Measurements from ENCODE around the gene VPS4A.
"Not testable (repeated sequence)": the region's sequence is repeated elsewhere in the genome, so short reads cannot be mapped to it uniquely, and the experiment has no call there.

Gene VPS4A

GRCh38 chr16:69328854-69329316 lies 17.7 kb downstream of the VPS4A start:
- DNase-seq: peak; percentile 30

GRCh38 chr16:69329369-69330285 lies 18.5 kb downstream of the VPS4A start:
- DNase-seq: peak; percentile 55

GRCh38 chr16:69330286-69331109 lies 19.3 kb downstream of the VPS4A start, which contains the start of gene PDF:
Gene PDF, minus strand, starts transcription at chr16:69330588. Its CDS starts 18 bp downstream, at chr16:69330570.
- DNase-seq: peak; percentile 88

GRCh38 chr16:69334696-69335095 lies 23.5 kb downstream of the VPS4A start:
- no peak for DNase-seq

GRCh38 chr16:69338557-69339288 lies 27.6 kb downstream of the VPS4A start:
- peak; percentile 69 for DNase-seq

- DNase-seq: peak; percentile 94
These were observed 28.3 kb downstream of the VPS4A start, which contains the start of the genes COG8 and NIP7 for GRCh38 chr16:69339289-69340094. Gene COG8, minus strand, starts transcription at chr16:69339564. Its CDS starts 12 bp downstream, at chr16:69339552. Gene NIP7, plus strand, starts transcription at chr16:69339772. Its CDS starts 58 bp downstream, at chr16:69339830.

GRCh38 chr16:69340095-69340644 lies 29.0 kb downstream of the VPS4A start:
- peak; percentile 58 for DNase-seq

GRCh38 chr16:69344171-69344570 lies 33.0 kb downstream of the VPS4A start:
- DNase-seq: no peak

GRCh38 chr16:69345923-69346322 lies 34.8 kb downstream of the VPS4A start:
- DNase-seq: no peak

- no peak for DNase-seq
These were observed 35.5 kb downstream of the VPS4A start for GRCh38 chr16:69346683-69347082.

GRCh38 chr16:69348222-69348621 lies 37.1 kb downstream of the VPS4A start:
- no peak for DNase-seq

- no peak for DNase-seq
These were observed 38.4 kb downstream of the VPS4A start for GRCh38 chr16:69349536-69349935.

GRCh38 chr16:69350536-69351133 lies 39.5 kb downstream of the VPS4A start:
- no peak for DNase-seq

GRCh38 chr16:69351309-69352027 lies 40.3 kb downstream of the VPS4A start, which contains the start of gene TMED6:
Gene TMED6, minus strand, starts transcription at chr16:69351786. Its CDS starts 33 bp downstream, at chr16:69351753.
- DNase-seq: no peak

GRCh38 chr16:69360070-69360469 lies 48.9 kb downstream of the VPS4A start:
- not testable (repeated sequence) for DNase-seq

GRCh38 chr16:69363281-69363717 lies 52.1 kb downstream of the VPS4A start:
- DNase-seq: no peak

GRCh38 chr16:69364088-69364487 lies 52.9 kb downstream of the VPS4A start:
- no peak for DNase-seq

GRCh38 chr16:69365901-69366300 lies 54.8 kb downstream of the VPS4A start:
- DNase-seq: no peak

GRCh38 chr16:69366431-69366830 lies 55.3 kb downstream of the VPS4A start:
- DNase-seq: peak; percentile 46

- DNase-seq: peak; percentile 14
These were observed 56.8 kb downstream of the VPS4A start for GRCh38 chr16:69367980-69368379.
